Colonic mucosa (tissue), 4 donors: Measurements from ENCODE around the gene VENTX. TPM values are rescaled to one million over a fixed set of nuclear protein-coding genes. Genes with fewer than 3 reads are reported as not detected.

Source experiments
- DNase-seq: peaks from one replicate; pipeline ENCODE4 v3.0.0-alpha.2; 2020
- H3K27ac ChIP-seq: fragments of 200-600 bp; one replicate; pipeline ENCODE4 v1.8.0; 2021
- H3K27me3 ChIP-seq: fragments of 200-600 bp; one replicate; pipeline ENCODE4 v1.8.0; 2021
- H3K36me3 ChIP-seq: fragments of 200-600 bp; one replicate; pipeline ENCODE4 v1.8.0; 2021
- H3K4me1 ChIP-seq: fragments of 200-600 bp; one replicate; pipeline ENCODE4 v1.8.0; 2021; ENCODE audit warnings: mild to moderate bottlenecking
- H3K4me3 ChIP-seq: fragments of 200-600 bp; one replicate; pipeline ENCODE4 v1.8.0; 2021
- H3K9ac ChIP-seq, 2 donors: one replicate each; pipeline ENCODE4 v1.7.0; 2013; ENCODE audit warnings: control low read depth in 2 of 2, low read depth in 2 of 2, low read length in 2 of 2
- H3K9me3 ChIP-seq: fragments of 200-600 bp; one replicate; pipeline ENCODE4 v1.8.0; 2021
- intact Hi-C: fragments of 100-400 bp; cut with DNase I; formaldehyde crosslinking; loops from one replicate; pipeline ENCODE4 v1.14.1; 2022
- total RNA-seq, 2 donors: library from RNA; stranded (reverse); fragmentation: NEBNext Ultra II Directional in 1 of 2; extraction: Animal tissue kit (Norgen Biotek cat#: 25700) in 1 of 2; gene quantifications; one replicate each; pipeline ENCODE4 v1.2.1, GENCODE V29; 2021
- TF ChIP-seq, protein P1 (sequence below): fragments of 200-600 bp; IDR thresholded peaks from one replicate; pipeline ENCODE4 v1.8.0; 2022; ENCODE audit warnings: antibody characterized with exemption, mild to moderate bottlenecking
- donor health status: healthy.
- donor health status: DM: no; HTN: no; CAD: no.
- donor health status: DM: no; HTN: no; CAD: no.

VENTX gene
- total RNA-seq, 2 donors from 2014 or later: 0.15 to 0.24 TPM

DNA sequence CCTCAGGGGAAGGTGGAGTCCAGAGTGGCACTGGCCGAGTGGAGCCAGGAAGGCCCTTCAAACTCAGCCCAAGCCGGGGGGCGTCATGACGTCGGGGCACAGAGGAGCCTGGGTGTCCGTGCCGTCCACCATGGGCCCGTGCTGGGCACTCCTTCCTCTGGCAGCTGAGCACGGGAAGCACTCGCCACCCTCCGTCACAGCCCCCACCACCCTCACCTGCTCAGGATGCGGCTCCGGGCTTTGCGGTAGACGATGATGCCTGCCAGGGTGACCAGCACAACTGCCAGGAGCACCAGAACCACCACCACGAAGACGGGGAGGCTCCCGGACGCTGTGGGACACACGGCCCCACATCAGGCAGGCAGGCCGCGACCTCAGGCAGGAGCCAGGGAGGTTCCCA lies 30.9 kb downstream of the VENTX start:
- TF ChIP-seq, protein P1, sequence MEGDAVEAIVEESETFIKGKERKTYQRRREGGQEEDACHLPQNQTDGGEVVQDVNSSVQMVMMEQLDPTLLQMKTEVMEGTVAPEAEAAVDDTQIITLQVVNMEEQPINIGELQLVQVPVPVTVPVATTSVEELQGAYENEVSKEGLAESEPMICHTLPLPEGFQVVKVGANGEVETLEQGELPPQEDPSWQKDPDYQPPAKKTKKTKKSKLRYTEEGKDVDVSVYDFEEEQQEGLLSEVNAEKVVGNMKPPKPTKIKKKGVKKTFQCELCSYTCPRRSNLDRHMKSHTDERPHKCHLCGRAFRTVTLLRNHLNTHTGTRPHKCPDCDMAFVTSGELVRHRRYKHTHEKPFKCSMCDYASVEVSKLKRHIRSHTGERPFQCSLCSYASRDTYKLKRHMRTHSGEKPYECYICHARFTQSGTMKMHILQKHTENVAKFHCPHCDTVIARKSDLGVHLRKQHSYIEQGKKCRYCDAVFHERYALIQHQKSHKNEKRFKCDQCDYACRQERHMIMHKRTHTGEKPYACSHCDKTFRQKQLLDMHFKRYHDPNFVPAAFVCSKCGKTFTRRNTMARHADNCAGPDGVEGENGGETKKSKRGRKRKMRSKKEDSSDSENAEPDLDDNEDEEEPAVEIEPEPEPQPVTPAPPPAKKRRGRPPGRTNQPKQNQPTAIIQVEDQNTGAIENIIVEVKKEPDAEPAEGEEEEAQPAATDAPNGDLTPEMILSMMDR: no peak
- Histone ChIP-seq H3K9me3 (no peaks in the 10 kb centered on the region), H3K36me3 (no peaks in the 10 kb centered on the region), H3K4me1 (peaks cover 5% of the 10 kb centered on the region), H3K27ac (no peak overlapping the region), H3K9ac (no peak overlapping the region), H3K27me3 (no peaks in the 10 kb centered on the region), H3K4me3 (no peak overlapping the region)
- DNase-seq: no peak
- intact Hi-C loops: no loop called here

DNA sequence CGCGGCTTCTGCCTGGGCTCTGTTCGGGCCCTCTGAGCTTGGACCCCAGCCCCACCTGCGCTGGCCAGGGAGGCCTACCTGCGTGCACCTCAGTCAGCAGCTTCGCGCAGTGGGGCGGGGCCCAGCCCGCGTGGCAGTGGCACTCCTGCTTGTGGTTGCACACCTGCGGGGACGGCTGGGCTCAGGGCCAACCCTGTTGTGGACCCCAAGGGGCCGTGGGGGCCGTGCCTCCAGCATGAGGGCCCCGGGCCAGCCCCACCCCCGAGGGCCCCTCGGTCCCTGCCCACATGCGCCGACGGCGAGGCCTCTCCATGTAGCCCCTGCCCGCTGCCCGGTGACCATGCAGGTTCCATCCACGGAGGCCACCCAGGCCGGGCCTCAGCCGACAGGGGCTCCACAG lies 31.7 kb downstream of the VENTX start:
- intact Hi-C loops: no loop called here

DNA sequence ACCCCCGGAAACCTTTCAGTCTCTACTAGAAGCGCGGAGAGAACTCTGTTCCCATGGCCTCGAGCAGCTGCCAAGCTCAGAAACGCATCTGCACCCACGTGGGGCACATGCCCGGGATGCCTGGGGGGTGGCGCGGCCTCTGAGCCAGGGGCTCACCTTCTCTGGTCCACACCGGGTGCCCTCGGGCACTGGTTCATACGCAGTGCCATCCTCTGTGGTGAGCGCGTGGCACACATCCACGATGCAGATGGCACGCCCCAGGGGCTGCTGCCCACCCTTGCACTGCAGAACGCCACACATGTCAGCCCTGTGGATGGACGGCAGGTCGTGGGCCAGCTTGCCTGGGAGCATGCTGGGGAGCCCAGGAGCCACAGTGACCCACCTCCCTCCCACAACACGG lies 32.5 kb downstream of the VENTX start:
- no peak for DNase-seq
- H3K9ac ChIP-seq: no peak overlapping the region
- no peaks in the 10 kb centered on the region for H3K27me3 ChIP-seq
- no peaks in the 10 kb centered on the region for H3K9me3 ChIP-seq
- intact Hi-C loops: no loop called here
- H3K4me1 ChIP-seq: no peaks in the 10 kb centered on the region
- no peaks in the 10 kb centered on the region for H3K36me3 ChIP-seq
- H3K4me3 ChIP-seq: no peak overlapping the region
- H3K27ac ChIP-seq: no peak overlapping the region
- TF ChIP-seq, protein P1: no peak

More for the DNA sequence above, 31.7 kb downstream of the VENTX start:
- no peaks in the 10 kb centered on the region for H3K36me3 ChIP-seq
- TF ChIP-seq, protein P1: no peak
- no peaks in the 10 kb centered on the region for H3K27me3 ChIP-seq
- H3K27ac ChIP-seq: no peak overlapping the region
- H3K4me1 ChIP-seq: peaks cover 1% of the 10 kb centered on the region
- no peak overlapping the region for H3K4me3 ChIP-seq
- H3K9ac ChIP-seq: no peak overlapping the region
- DNase-seq: no peak
- no peaks in the 10 kb centered on the region for H3K9me3 ChIP-seq

DNA sequence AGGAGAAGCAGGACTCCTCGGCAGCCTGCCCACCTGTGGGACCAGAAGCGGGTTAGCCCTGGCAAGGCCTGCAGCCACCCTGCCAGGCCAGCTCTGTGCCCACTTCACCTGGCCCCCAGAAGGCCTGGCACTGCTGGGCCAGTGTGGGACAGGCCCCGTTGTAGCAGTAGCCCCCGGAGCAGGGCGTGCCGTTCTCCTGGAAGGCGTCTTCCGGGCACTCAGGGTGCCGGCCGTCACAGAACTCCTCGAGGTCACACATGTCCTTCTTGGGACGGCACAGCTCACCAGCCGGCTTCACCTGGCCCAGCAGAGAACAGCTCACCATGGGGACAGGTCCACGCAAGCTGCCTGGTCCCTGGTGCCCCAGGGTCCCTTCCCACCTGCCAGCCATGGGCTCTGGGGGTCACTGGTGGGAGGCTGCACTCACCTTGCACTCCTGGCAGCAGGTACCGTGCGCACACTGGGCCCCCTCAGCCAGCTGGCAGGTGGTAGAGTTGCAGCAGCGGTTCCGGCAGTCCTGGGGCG lies 33.2 kb downstream of the VENTX start:
- no peak for DNase-seq
- Histone ChIP-seq H3K4me3 (no peak overlapping the region), H3K9me3 (no peaks in the 10 kb centered on the region), H3K9ac (no peak overlapping the region), H3K27me3 (peaks cover 3% of the 10 kb centered on the region), H3K4me1 (no peaks in the 10 kb centered on the region), H3K36me3 (no peaks in the 10 kb centered on the region), H3K27ac (no peak overlapping the region)
- TF ChIP-seq, protein P1: no peak
- intact Hi-C loops: no loop called here

DNA sequence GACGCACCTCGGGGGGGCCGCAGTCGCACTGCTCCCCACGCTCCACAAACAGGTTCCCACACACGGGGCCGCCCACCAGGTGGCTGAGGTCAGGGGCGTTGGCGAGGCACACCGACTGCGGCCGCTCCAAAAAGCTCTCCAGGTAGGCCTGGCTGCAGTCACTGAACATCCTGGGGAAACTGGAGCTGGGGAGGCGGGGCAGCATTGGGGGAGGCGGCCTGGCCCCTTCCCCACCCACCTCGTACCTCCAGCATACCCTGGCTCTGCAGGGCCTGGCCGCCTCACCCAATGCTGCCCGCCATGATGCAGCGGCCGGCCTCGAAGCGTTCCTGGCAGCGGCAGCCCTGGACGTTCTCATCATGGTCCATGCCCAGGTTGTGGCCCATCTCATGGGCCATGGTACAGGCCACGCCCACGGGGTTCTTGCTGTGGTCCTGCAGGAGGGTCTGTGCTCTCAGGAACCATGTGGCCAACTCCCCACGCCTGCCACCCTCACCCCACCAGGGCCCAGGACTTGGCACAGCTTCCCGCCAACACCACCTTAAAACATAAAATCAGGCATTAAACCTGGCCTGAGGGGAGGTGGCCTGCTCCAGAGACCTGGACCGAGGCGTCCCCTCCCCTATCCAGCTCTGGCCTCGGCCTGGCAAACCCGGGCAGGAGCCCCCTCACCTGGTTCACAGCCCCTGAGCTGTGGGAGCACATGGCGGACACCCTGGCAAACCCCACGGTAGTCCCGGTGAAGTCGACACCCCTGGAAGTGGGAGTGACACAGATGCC lies 34.1 kb downstream of the VENTX start:
- Histone ChIP-seq H3K4me1 (no peaks in the 10 kb centered on the region), H3K9me3 (no peaks in the 10 kb centered on the region), H3K9ac (no peak overlapping the region), H3K27me3 (peaks cover 11% of the 10 kb centered on the region), H3K27ac (no peak overlapping the region), H3K4me3 (no peak overlapping the region), H3K36me3 (no peaks in the 10 kb centered on the region)
- TF ChIP-seq, protein P1: no peak
- intact Hi-C loops: no loop called here
- no peak for DNase-seq
